Fibroblast of skin of scalp (primary cell): Measurements from ENCODE around the gene CD22.

Source experiments
- DNase-seq: peaks from one replicate; pipeline ENCODE4 v3.0.0-alpha.2; 2013

Gene CD22

GRCh38 chr19:35388277-35389054, 59.5 kb downstream of the CD22 start:
- no peak for DNase-seq

GRCh38 chr19:35389192-35389861, 60.3 kb downstream of the CD22 start:
- no peak for DNase-seq

DNA sequence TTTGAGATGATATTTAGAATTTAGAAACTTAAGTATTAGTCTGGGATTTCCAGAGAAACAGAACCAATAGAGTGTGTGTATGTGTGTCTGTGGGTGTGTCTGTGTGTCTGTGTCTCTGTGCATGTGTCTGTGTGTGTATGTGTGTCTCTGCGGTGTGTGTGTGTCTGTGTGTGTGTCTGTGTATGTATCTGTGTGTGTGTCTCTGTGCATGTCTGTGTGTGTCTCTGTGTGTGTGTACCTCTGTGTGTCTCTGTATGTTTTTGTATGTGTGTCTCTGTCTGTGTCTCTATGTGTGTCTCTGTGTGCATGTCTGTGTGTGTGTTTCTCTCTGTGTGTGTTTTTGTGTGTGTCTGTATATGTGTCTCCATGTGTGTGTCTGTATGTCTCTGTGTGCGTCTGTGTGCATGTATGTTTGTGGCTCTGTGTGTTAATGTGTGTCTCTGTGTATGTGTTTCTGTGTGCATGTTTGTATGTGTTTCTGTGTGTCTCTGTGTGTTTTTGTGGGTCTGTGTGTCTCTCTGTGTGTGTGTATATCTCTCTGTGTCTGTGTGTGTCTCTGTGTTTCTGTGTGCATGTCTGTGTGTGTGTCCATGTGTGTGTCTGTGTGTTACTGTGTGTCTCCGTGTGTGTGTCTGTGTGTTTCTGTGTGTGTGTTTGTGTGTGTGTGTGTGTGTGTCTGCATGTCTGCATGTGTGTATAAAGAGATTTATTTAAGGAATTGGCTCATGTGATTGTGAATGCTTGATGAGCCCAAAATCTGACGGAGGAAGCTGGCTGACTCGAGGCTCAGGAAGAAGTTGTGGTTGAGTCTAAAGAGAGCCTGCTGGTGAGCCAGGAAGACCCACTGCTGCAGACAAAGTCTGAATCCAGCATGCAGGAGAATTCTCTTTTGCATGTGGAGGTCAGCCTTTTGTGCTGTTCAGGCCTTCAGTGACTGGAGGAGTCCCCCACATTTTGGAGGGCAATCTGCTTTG, 64.0 kb downstream of the CD22 start:
- DNase-seq = no peak

DNA sequence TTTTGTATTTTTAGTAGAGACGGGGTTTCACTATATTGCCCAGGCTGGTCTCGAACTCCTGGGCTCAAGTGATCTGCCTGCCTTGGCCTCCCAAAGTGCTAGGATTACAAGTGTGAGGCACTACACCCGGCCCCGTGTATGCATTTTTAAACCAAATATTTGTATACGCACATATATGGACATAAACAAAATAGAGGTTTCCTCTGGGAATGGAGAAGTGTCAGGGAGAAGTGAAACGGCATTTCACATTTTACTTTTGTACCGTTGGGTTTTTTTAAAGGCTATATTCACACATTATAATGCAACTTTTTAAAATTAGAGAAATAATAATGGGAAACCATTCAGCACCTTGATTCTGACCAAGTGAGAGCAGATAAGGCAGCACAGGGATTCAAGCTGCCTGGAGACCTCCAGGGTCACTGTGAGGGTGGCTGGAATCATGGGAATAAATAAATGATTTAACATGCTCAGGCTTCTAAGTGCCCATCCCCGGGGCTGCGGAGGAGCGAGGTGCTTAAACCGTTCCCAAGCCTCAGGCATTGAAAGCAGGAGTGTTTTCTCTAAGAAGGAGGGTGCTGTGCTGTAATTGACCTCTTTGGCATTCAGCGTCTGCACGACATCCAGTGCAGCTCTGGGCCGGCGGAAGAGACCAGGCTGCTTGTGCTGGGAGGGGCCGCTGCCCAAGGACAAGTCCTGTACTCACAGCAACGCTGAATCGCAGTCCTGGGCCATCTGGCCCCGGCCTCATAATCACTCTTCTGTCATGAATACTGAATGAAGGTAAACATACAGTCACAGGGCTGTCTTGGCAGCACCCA, 66.6 kb downstream of the CD22 start:
- no peak for DNase-seq

GRCh38 chr19:35396240-35396885, 67.4 kb downstream of the CD22 start:
- no peak for DNase-seq
